GM19238 (cell line): ENCODE measurements around the gene TARP.

Source experiments
- DNase-seq: peaks from one replicate; pipeline ENCODE4 v3.0.0; 2011; ENCODE audit warnings: low spot score; ENCODE audit not compliant: insufficient read length

TARP gene

DNA sequence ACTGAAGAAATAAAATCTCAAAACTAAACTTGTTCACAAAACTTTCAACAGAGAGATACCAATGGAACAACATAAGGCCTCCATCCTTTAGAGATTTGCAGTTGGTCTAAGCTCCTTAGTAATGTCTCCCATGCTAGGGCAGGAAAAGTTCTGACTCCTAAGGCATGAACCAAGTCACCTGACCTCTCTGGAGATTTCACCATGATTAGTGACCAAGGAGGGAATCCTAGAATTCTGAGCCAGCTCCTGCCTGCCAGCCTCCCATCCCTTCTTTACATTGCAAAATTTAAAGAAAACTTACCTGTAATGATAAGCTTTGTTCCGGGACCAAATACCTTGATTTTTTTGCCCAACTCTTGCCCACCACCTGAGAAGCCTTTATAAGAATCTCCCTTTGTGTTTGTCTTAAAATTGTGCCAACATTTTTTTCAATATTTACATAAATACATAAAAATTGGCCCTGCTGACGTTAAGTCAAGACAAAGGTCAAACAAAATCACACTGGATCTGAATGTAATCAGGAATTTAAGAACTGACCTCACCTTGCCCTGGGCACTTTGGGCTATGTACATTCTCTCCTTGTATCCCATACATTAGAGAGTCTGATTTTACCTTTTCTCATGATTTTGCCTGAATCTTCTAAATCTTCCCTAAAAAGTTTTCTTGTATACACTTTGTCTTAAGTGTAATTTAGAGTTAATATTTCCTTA, at the start of gene TARP:
TARP (minus strand) TSS at position 351 of the 710 bp plus-strand sequence.
- no peak for DNase-seq

DNA sequence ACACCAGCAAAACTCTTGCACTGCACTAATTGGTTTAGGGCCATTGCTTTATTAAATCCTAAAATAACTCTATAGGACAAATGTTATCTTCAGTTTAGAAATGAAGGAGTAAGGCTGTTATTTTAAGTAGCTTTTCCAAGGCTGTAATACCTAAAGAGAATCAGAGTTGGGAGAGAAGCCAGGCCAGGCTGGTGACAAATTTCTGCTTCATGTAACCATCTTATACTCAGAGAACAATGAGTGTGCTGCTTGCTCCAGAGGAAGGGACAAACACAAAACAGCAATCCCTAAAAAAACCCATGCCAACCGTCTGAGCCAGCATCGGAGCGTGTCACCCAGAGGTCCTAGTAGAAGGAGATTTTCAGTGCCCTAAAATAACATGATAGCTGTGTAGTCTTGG, 49.7 kb upstream of the TARP start:
- no peak for DNase-seq

DNA sequence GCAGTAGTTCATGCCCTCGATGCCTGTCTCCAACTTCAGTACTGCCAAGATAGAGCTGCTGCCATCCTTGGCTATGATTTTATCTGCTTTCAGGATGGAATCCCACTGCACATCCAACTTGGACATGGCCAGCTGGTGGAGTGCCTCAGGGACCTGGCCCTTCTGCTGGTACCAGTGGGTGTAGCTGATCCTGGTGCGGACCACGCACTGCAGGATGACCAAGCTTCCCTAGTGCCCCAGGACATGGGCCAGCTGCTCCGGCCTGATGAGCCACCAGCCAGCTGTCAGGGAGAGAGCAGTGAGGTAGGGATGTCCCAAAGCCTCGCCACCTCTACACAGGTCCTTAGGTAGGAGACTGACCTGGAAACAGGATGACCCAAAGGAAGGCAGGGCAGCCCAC, 49.0 kb upstream of the TARP start:
- no peak for DNase-seq

DNA sequence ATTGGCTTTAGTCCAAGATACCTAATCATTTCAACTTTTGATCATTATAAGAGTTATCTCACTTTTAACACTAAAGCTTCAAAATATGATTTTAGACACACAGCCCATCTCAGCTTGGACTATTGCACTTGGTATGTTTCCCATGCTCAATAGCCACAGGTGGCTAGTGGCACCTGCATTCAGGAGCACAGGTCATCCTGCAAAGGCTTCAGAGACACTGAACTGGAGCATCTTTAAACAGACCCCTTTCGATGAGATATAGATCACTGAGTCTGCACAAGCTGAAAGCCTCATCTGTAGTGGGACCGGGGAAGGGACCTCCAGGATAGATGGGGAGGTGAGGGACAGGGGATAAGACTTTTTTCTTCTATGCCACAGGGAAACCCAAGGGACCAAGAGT, 48.5 kb upstream of the TARP start:
- no peak for DNase-seq

DNA sequence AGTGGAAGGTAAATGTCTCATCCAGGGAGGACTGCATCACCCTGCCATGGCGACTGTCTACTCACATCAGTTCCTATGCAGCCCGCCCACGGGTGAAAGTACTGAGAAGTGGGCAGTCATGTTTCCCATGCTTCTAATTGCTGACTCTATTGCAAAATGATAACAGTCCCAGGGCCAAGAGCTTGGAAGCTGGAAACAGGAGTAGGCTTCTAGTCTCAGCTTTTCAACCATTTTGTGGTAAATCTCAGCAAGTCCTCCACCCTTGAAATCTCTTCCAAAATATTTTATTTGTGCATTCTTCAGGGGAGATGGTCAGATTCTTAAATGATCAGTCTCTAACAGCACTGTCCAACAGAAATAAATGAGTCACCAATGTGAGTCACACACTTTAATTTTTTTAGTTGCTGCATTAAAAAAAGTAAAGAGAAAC, 48.1 kb upstream of the TARP start:
- no peak for DNase-seq

DNA sequence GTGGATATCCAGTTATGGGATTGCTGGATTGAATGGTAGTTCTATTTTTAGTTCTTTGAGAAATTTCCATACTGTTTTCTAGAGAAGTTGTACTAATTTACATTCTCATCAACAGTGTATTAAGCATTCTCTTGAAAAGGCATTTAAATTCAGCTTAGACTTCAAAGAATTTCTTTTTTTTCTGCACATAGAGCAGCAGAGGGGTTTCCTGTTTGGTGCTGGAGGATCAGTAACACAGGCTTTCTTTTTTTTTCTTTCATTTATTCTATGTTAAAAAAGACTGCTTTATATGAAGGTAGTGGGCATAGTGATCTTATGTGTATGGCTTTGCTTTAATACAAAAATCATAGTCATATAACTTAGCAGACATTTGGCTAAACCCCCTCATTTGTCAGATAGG, 47.6 kb upstream of the TARP start:
- no peak for DNase-seq

DNA sequence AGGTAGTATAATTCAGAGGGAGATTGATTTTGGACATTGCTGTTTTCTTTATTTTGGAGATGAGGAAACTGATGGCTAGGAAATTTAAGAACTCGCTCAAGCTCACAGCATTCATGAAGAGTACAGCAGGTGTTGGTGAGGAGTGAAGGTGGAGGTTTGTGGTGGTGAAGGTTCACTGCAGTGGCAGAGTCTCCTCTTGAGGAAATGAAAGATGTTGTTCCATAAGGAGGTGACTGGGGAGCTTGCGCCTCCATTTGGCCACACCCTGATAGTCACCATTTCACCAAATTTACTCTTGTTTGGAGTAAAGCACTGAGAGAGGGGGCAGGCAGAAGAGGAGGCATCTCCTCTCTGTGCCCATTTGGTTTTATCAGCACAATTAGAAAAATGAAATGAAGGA, 46.4 kb upstream of the TARP start:
- DNase-seq: no peak

DNA sequence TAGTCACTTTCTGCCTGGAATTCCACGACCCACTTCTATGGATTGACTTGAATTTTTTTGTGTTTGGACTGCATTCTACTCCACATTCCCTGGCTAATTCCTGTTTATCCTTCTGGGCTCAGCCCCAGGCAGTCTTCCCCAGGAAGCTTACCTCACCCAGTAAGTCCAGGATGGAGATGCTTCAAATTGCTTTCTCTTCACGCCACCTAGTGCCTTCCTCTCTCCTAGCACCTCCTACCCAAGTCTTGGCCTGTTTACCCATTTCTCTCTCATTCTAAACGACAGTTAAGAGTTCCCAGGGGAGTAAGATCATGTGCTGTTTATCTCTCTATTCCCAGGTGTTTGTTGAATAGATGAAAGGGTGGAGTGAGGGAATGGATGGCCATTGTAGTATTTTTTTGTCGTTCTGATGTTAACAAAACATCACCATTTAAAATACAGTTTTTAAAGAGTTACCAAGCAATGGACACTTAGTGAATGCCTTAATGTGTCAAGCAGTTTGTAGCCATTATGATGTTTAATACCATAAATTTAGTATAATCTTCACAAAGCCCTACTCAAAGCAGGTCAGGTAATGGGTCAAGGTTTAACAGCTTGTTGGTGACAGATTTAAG, 45.5 kb upstream of the TARP start:
- DNase-seq: peak; percentile 48

DNA sequence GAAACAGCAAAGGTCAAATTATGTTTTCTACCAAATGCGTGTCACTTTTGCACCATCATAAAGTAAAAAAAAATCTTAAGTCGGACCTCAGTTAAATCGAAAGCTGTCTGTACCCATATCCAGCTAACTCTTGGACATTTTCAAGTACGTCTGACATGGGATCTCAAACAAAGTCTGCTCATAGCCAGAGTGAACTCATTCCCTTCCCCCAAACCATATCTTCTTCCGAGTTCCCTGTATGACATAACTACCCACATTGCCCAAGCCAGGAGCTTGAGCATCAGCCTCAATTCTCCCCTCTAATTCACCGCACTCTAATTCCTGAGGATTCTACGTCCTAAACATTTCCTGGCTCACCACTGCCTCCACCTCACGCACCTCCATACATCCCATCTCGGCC, 44.8 kb upstream of the TARP start:
- no peak for DNase-seq

DNA sequence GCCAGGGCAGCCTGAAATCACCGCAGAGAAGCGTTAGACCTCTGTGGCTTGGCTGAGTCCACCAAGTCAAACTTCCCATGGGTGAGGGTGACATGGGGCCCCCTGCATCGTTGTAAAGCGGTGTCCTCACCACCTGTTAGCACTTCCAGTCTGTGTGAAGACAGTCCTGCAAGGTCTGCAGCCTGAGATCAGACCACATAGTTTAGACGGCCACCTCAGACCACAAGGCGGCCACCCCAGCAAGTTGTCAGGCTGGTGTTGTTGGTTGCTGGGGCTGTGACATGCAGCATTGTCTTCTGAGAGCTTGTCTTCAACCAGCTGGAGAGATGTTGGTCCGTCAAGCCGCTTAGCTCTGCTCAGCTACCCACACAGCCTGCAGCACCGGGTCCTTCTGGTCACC, 44.1 kb upstream of the TARP start:
- DNase-seq: no peak

DNA sequence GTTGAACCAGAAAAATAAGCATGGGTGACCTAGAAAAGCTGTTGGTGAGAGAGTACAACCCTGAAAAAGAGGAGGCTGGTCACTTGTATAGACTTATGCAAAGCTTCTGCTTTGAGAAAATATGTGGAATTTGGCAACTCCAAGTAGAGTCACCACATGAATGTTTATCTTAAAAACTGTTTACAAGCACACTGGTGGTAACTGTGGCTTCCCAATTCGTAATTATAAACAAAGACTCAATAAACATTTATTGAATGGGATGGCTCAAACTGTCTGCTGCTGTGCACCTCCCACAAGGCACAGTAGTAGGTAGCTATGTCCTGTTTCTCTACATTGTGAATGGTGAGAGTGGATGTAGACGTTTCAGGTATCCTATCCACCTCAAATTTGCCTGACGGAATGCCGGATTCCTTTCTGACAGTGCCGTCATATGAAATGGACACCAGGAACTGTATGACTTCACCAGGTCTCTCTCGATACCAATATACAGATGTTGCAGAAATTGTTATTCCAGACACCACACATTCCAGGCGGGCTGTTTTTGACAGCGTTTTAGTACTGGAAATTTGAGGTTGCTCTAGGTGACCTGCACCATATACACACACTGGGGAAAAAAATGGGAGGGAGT, 43.4 kb upstream of the TARP start:
- no peak for DNase-seq

DNA sequence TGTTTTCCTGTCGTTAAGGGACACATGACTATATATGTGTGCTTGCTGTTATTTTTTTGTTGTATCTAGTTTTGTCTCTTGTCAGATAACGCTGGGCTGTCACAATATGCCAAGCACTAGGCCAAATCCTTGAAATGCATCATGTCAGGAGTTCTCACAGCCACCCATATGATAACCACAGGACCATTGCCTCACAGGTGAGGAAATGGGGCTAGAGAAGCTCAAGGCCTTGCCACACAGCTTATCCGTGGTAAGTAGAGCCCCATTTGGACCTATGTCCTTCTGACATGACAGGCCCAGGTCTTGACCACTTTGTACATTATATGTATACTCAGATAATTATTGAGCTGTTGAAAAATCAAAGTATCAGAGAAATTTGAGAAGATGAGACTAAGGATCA, 42.0 kb upstream of the TARP start:
- DNase-seq: no peak

DNA sequence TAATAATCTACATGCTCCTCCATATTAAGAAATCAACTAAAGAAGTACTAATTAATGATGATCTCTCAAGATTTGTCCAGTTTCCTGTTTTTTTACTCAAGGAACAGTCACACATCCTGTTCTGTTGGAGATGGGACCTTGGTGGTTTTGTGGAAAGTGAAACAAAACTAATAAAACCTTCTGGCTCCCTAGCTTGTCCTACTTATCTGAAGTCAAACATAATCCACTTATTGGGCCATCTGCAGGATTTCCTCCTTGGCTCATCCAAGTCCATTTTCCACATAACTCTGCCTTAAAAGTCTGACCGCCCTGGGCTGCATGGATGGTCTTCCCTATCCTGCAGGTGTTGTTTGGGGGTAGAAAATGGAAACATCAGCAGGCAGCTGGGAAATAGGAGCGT, 39.4 kb upstream of the TARP start:
- no peak for DNase-seq

DNA sequence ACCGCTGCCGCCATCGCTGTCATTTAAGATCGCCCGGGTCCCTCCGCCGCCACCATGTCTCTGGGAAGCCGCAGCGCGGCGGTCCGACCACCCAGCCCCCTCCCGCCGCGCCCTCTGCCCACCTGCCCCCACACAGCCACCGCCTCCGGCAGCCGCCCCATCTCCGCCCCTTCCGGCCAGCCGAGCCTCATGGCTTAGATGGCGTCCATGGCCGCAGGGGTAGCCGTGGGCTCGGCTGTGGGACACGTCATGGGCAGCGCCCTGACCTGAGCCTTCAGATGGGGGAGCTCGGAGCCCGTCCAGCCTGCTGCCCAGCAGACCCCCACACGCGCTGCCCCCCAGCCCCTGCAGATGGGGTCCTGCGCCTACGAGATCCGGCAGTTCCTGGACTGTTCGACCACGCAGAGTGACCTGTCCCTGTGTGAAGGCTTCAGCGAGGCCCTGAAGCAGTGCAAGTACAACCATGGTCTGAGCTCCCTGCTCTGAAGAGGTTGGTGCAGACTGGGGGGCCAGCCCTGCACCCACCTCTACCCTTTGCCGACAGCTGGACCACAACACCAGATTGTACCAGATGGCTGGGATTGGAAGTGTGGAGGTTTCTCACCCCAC, 38.0 kb upstream of the TARP start:
- no peak for DNase-seq

DNA sequence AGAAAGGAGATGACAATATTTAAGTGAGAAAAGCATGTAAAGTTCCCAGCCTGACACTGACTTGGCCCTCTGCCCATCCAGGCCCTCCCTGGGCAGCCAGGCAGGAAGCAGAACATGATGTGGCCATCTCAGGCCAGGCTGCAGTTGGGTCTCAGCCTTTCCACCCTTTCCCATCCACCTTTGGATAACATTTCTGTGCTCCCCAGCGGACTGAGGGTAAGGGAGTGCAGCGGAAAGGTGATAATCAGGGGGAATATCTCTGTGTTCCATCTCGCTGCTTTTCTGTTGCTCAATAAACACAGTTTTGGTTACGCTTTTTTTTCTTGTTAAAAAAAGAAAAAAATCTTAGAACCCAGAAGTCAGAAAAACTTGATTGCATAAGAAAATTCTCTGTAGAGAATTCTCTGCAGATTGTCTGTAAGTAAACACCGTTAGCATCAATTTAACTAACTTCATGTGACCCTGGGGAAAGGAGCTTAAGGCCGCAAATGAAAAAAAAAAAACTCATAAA, 37.2 kb upstream of the TARP start:
- no peak for DNase-seq

DNA sequence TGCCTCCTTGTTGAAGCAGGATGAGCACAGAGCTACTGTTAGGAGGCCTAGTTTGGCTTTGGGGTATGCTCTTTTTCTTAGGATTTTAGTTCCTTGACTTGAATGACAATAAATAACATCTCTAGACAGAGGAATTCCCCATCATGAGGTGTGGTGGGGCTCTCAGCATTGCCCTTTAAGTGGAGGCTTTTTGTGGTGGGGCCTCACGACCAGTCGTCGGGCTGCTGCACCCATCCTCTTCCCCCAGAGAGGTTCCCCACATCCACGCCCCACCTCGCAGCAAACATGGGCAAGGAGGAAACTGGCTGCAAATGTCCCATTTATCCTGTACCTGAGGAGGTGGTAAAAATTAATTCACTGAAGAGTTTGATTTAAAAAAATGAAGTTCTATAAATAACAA, 36.1 kb upstream of the TARP start:
- DNase-seq: no peak

DNA sequence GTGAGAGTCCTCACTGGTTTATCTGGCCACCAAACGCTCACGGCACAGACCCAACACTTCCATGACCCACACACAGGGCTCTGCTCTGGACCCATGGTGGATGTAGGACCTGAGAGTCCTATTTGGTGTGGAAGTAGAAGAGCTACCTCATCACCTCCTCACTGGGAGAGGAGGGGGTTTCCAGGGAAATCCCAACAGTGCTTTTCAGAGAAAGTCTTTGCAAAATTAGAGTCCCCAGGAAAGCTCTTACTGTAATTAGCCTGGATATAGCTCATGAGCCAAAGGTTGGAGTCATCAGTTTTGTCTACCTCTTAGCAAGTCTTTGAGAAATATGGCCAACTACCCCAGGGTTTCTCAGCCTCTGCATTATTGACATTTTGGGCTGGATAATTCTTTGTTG, 34.7 kb upstream of the TARP start:
- no peak for DNase-seq

DNA sequence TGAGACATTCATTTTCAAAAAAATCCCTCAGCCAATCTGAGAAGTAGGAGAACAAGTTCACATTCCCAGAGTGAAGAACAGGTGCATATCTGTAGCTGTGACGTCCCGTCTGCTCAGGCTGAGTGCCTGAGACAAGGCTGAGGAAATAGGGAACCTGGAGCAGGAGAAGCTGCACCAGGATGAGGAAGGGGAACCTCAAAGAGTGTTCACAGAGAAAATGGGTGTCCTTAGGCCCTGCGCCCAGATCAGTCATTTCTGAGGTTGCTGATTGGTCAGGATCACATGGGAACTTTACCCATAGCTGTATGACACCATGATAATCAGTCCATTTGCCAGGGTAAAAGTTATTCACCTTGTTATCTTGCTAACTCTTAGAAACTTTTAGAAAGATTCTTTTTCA, 34.2 kb upstream of the TARP start:
- DNase-seq: no peak

DNA sequence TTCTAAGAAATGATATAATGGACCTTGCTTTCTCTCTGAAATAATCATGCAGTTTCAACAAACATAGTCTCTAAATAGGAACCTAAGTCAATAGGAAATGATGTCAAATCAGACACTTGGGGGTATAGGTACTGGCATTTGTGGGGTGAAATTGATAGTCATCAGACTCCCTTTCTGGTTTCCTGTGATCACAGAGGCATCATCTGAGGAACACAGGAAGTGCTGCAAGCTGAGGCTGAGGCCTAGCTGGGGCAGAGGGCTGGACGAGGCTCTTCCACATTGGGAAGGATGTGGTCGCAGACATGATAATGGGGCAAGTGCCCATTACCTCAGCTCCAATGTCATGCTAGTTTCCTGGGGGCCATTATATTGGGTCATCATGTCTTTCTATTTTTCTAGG, 33.5 kb upstream of the TARP start:
- DNase-seq: no peak

DNA sequence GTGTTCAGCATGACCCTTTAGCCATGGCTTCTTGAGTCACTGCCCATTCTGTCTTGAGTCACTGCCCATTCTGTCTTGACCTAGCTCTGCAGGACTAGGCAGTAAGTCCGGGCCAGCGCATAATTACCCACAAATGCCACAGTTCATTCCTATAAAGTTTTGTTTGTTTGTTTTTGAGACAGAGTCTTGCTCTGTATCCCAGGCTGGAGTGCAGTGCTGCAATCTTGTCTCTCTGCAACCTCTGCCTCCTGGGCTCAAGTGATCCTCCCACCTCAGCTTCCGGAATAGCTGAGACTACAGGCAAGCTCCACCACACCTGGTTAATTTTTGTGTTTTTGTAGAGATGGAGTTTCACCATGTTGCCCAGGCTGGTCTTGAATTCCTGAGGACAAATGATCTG, 32.7 kb upstream of the TARP start:
- no peak for DNase-seq

DNA sequence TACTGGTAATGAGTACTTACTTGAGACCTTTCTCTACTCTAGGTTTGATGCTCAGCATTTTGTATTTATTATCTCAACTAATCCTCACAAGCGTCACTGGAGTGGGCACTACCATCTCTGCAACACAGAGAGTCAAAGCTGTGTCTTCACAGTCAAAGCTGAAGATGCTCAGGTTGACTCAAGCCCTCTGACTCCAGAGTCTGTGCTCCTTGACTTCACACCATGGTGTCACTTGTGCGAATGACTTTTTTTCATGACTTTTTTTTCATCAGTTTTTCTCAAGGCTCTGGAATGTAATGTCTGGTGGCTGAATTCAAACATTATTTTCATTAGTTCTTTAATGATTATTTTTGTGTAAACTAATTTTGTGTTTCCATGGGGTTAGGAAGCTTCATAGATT, 30.4 kb upstream of the TARP start:
- no peak for DNase-seq

DNA sequence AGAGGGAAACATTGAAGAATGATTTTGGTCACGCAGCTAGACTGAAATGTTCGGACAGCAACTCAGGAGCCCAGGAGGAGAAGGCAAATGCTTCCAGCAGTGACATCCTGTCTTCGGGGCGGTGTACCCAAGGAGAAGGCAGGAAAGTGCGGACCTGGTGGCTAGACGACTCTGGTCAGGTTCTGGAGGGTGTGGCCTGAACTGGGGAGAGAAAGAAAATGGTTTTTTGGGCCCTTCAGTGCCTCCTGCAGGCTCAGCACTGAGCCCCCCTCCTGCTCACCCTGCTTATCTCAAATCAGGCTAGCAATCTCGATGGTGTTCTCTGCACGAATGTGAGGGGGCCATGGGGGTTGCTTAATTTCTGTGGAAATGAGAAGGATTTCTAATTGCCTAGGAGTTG, 26.7 kb upstream of the TARP start:
- DNase-seq: no peak
